WTC11 (cell line): ENCODE measurements around the gene SLC14A1. TPM values are rescaled to one million over a fixed set of nuclear protein-coding genes. Genes with fewer than 3 reads are reported as not detected.
A peak's percentile ranks its signal among the peaks of the same experiment; 100 is the strongest.

Experiments
- ATAC-seq: fragments of 200-7000 bp; cut with Tn5 transposase; 2 replicates; pipeline ENCODE4 v1.10.0; 2021; ENCODE audit warnings: mild to moderate bottlenecking, moderate library complexity
- CTCF ChIA-PET: fragments of 300-600 bp; sonication (Branson Sonifier 250); formaldehyde crosslinking; loops from one replicate; lab custom pipeline; 2021; ENCODE audit warnings: antibody characterized with exemption; lab: Charles Lee
- POLR2A ChIA-PET: fragments of 350-600 bp; sonication (Branson Sonifier 250); formaldehyde crosslinking; loops from one replicate; lab custom pipeline; 2021; ENCODE audit warnings: antibody characterized with exemption; lab: Charles Lee
- DNase-seq: peaks from one replicate; pipeline ENCODE4 v3.0.0; 2021; ENCODE audit warnings: low spot score
- H3K27ac Mint-ChIP-seq: 2 replicates; pipeline ENCODE4 v1.8.0; 2021; ENCODE audit warnings: mixed read lengths
- H3K27me3 Mint-ChIP-seq: 2 replicates; pipeline ENCODE4 v1.8.0; 2021; ENCODE audit warnings: low read depth, mild to moderate bottlenecking, moderate library complexity, mixed read lengths
- H3K36me3 Mint-ChIP-seq: 2 replicates; pipeline ENCODE4 v1.8.0; 2021; ENCODE audit warnings: mixed read lengths
- H3K4me1 Mint-ChIP-seq: 2 replicates; pipeline ENCODE4 v1.8.0; 2022; ENCODE audit warnings: mixed read lengths
- H3K4me3 Mint-ChIP-seq: 2 replicates; pipeline ENCODE4 v1.8.0; 2021; ENCODE audit warnings: mild to moderate bottlenecking, moderate library complexity, mixed read lengths
- H3K9me3 Mint-ChIP-seq: 2 replicates; pipeline ENCODE4 v1.8.0; 2021; ENCODE audit warnings: mixed read lengths
- CREB1 ChIP-seq: sonication (generic); formaldehyde crosslinking; IDR thresholded peaks from 2 replicates; pipeline ENCODE4 v1.8.0; 2023; ENCODE audit warnings: mild to moderate bottlenecking, missing genetic modification reagents
- ELF4 ChIP-seq: sonication (generic); formaldehyde crosslinking; IDR thresholded peaks from 2 replicates; pipeline ENCODE4 v1.8.1; 2022; ENCODE audit warnings: low read depth, mild to moderate bottlenecking, moderate library complexity, missing genetic modification reagents
- EMX1 ChIP-seq: fragments of 250-450 bp; sonication (Bioruptor Pico); IDR thresholded peaks from 2 replicates; pipeline ENCODE4 v1.8.0; 2021; ENCODE audit warnings: mild to moderate bottlenecking
- ETV6 ChIP-seq: sonication (generic); formaldehyde crosslinking; IDR thresholded peaks from 2 replicates; pipeline ENCODE4 v1.8.1; 2022; ENCODE audit warnings: mild to moderate bottlenecking, missing genetic modification reagents
- JAZF1 ChIP-seq: fragments of 250-450 bp; sonication (Bioruptor Pico); IDR thresholded peaks from 2 replicates; pipeline ENCODE4 v1.9.0; 2021; ENCODE audit warnings: moderate library complexity, mild to moderate bottlenecking, inconsistent platforms
- KAT7 ChIP-seq: sonication (generic); formaldehyde crosslinking; IDR thresholded peaks from 2 replicates; pipeline ENCODE4 v1.8.1; 2023; ENCODE audit warnings: missing genetic modification reagents, mild to moderate bottlenecking, borderline replicate concordance
- MYBL2 ChIP-seq: sonication (generic); formaldehyde crosslinking; IDR thresholded peaks from 2 replicates; pipeline ENCODE4 v1.8.1; 2023; ENCODE audit warnings: mild to moderate bottlenecking, moderate library complexity, missing genetic modification reagents
- NFATC4 ChIP-seq: fragments of 250-450 bp; sonication (Bioruptor Pico); IDR thresholded peaks from 2 replicates; pipeline ENCODE4 v1.9.0; 2021; ENCODE audit warnings: mild to moderate bottlenecking
- NR1H2 ChIP-seq: sonication (generic); formaldehyde crosslinking; IDR thresholded peaks from 2 replicates; pipeline ENCODE4 v1.9.0; 2021; ENCODE audit warnings: mild to moderate bottlenecking, moderate library complexity, missing genetic modification reagents
- OVOL2 ChIP-seq: fragments of 250-450 bp; sonication (Bioruptor Pico); IDR thresholded peaks from 2 replicates; pipeline ENCODE4 v1.9.0; 2021; ENCODE audit warnings: mild to moderate bottlenecking, borderline replicate concordance
- PRRX2 ChIP-seq: fragments of 250-450 bp; sonication (Bioruptor Pico); IDR thresholded peaks from 2 replicates; pipeline ENCODE4 v1.8.0; 2021; ENCODE audit warnings: mild to moderate bottlenecking
- RELA ChIP-seq: sonication (generic); formaldehyde crosslinking; IDR thresholded peaks from 2 replicates; pipeline ENCODE4 v1.8.1; 2022; ENCODE audit warnings: missing genetic modification reagents, mild to moderate bottlenecking, borderline replicate concordance
- SMAD3 ChIP-seq: sonication (generic); formaldehyde crosslinking; IDR thresholded peaks from 2 replicates; pipeline ENCODE4 v1.8.0; 2022; ENCODE audit warnings: missing genetic modification reagents, mild to moderate bottlenecking, borderline replicate concordance
- SP1 ChIP-seq: sonication (generic); formaldehyde crosslinking; conservative IDR thresholded peaks from 2 replicates; pipeline ENCODE4 v1.8.1; 2022; ENCODE audit warnings: missing genetic modification reagents
- TCF7 ChIP-seq: sonication (generic); formaldehyde crosslinking; IDR thresholded peaks from 2 replicates; pipeline ENCODE4 v1.8.0; 2022; ENCODE audit warnings: mild to moderate bottlenecking, low read depth, missing genetic modification reagents, moderate library complexity
- TEAD1 ChIP-seq: sonication (generic); formaldehyde crosslinking; IDR thresholded peaks from 2 replicates; pipeline ENCODE4 v1.8.0; 2022; ENCODE audit warnings: mild to moderate bottlenecking, missing genetic modification reagents
- TEAD4 ChIP-seq: sonication (generic); formaldehyde crosslinking; IDR thresholded peaks from 2 replicates; pipeline ENCODE4 v1.8.0; 2022; ENCODE audit warnings: mild to moderate bottlenecking, missing genetic modification reagents
- TP53 ChIP-seq: sonication (generic); formaldehyde crosslinking; IDR thresholded peaks from 2 replicates; pipeline ENCODE4 v1.8.1; 2023; ENCODE audit warnings: mild to moderate bottlenecking, missing genetic modification reagents
- ZNF121 ChIP-seq: sonication (generic); formaldehyde crosslinking; IDR thresholded peaks from 2 replicates; pipeline ENCODE4 v1.8.0; 2023; ENCODE audit warnings: missing genetic modification reagents
- ZNF232 ChIP-seq: sonication (generic); formaldehyde crosslinking; IDR thresholded peaks from 2 replicates; pipeline ENCODE4 v1.8.0; 2022; ENCODE audit warnings: mild to moderate bottlenecking, missing genetic modification reagents
- ZNF263 ChIP-seq: sonication (generic); formaldehyde crosslinking; IDR thresholded peaks from 2 replicates; pipeline ENCODE4 v1.8.1; 2022; ENCODE audit warnings: low read depth, mild to moderate bottlenecking, moderate library complexity, missing genetic modification reagents
- total RNA-seq: library from RNA; stranded (reverse); gene quantifications from 3 replicates; pipeline ENCODE4 v1.2.3, GENCODE V29; 2021
- TF ChIP-seq, protein P1 (sequence below): sonication (generic); formaldehyde crosslinking; IDR thresholded peaks from 2 replicates; pipeline ENCODE4 v1.8.0; 2022; ENCODE audit warnings: mild to moderate bottlenecking, missing genetic modification reagents
- TF ChIP-seq, protein P2 (sequence below): sonication (generic); formaldehyde crosslinking; IDR thresholded peaks from 2 replicates; pipeline ENCODE4 v1.8.0; 2022; ENCODE audit warnings: mild to moderate bottlenecking, missing genetic modification reagents
- TF ChIP-seq, protein P3 (sequence below): sonication (generic); formaldehyde crosslinking; conservative IDR thresholded peaks from 2 replicates; pipeline ENCODE4 v1.8.1; 2022; ENCODE audit warnings: mild to moderate bottlenecking, missing genetic modification reagents
- TF ChIP-seq, protein P4 (sequence below): fragments of 250-450 bp; sonication (Bioruptor Pico); IDR thresholded peaks from 2 replicates; pipeline ENCODE4 v1.9.0; 2021; ENCODE audit warnings: mild to moderate bottlenecking
- TF ChIP-seq, protein P5 (sequence below): sonication (generic); formaldehyde crosslinking; IDR thresholded peaks from 2 replicates; pipeline ENCODE4 v1.8.0; 2022; ENCODE audit warnings: mild to moderate bottlenecking, missing genetic modification reagents

Gene SLC14A1
- total RNA-seq, 1 experiment from 2014 or later: not detected

DNA sequence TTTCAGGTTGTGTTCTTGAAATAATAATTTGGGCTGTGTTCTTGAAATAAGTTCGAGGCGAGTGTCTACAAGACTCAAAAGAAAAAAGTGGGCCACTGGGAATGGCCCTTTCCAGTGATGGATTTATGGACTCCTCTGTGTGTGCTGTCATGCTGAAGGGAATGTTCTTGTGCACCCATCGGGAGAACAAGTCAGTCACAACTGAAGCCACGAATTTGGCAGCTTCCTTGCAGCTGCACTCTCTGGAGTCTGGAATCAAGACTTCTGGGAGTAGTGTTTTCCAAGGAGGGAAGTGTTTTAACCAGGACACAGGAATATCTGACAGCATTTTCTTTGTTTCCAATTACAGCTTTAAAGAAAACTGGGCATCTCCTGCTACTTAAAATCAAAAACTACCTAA, 620 bp downstream of the SLC14A1 start (continued):
- TF ChIP-seq OVOL2 (CRISPR knock-in tag): no peak
- TF ChIP-seq, protein P1, sequence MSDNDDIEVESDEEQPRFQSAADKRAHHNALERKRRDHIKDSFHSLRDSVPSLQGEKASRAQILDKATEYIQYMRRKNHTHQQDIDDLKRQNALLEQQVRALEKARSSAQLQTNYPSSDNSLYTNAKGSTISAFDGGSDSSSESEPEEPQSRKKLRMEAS (CRISPR knock-in tag): no peak
- no peak for TF ChIP-seq TEAD1 (CRISPR knock-in tag)

DNA sequence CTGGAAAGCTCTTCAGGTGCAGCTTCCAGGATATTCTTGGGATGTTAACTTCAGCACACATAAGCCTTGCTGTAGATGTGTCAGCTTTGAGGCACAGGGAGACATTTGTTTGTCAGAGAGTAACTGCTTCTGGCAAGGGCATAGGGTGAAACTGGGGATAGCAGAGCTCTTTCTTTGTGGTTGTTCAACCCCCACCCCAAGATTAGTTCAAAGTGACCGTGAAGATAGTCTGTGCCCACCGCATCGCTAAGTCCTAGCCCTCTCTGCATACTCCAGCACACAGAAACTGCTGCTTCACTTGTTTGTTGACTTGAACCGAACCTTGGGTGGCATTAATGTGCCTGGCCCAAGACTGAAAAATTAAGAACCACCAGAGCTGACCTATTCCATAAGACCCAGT, 1.4 kb downstream of the SLC14A1 start:
- ATAC-seq: no peak
- Mint-ChIP-seq H3K27me3 (no peaks in the 10 kb centered on the region; the same call in 1 of the 2 replicates), H3K4me1 (peaks cover 20% of the 10 kb centered on the region), H3K9me3 (no peaks in the 10 kb centered on the region), H3K4me3 (no peak overlapping the region), H3K27ac (peak overlapping the region; percentile 12; the same call in 1 of the 2 replicates), H3K36me3 (no peaks in the 10 kb centered on the region)
- POLR2A ChIA-PET: interaction anchor here (0.7 kb wide), 1 partner anchor 130 kb away, joined by 4 read pairs; no protein-coding TSS in a partner anchor
- TF ChIP-seq PRRX2 (CRISPR knock-in tag) (no peak), NR1H2 (CRISPR knock-in tag) (no peak), TEAD4 (no peak), ZNF121 (CRISPR knock-in tag) (no peak), ELF4 (CRISPR knock-in tag) (no peak), SMAD3 (CRISPR knock-in tag) (no peak), KAT7 (no peak), ZNF263 (no peak), TP53 (no peak), ETV6 (CRISPR knock-in tag) (no peak), EMX1 (CRISPR knock-in tag) (no peak), ZNF232 (CRISPR knock-in tag) (no peak), CREB1 (CRISPR knock-in tag) (no peak), RELA (CRISPR knock-in tag) (no peak)
- TF ChIP-seq, protein P2, sequence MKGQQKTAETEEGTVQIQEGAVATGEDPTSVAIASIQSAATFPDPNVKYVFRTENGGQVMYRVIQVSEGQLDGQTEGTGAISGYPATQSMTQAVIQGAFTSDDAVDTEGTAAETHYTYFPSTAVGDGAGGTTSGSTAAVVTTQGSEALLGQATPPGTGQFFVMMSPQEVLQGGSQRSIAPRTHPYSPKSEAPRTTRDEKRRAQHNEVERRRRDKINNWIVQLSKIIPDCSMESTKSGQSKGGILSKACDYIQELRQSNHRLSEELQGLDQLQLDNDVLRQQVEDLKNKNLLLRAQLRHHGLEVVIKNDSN (CRISPR knock-in tag): no peak
- TF ChIP-seq, protein P3, sequence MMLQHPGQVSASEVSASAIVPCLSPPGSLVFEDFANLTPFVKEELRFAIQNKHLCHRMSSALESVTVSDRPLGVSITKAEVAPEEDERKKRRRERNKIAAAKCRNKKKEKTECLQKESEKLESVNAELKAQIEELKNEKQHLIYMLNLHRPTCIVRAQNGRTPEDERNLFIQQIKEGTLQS (CRISPR knock-in tag): no peak
- TF ChIP-seq, protein P4, sequence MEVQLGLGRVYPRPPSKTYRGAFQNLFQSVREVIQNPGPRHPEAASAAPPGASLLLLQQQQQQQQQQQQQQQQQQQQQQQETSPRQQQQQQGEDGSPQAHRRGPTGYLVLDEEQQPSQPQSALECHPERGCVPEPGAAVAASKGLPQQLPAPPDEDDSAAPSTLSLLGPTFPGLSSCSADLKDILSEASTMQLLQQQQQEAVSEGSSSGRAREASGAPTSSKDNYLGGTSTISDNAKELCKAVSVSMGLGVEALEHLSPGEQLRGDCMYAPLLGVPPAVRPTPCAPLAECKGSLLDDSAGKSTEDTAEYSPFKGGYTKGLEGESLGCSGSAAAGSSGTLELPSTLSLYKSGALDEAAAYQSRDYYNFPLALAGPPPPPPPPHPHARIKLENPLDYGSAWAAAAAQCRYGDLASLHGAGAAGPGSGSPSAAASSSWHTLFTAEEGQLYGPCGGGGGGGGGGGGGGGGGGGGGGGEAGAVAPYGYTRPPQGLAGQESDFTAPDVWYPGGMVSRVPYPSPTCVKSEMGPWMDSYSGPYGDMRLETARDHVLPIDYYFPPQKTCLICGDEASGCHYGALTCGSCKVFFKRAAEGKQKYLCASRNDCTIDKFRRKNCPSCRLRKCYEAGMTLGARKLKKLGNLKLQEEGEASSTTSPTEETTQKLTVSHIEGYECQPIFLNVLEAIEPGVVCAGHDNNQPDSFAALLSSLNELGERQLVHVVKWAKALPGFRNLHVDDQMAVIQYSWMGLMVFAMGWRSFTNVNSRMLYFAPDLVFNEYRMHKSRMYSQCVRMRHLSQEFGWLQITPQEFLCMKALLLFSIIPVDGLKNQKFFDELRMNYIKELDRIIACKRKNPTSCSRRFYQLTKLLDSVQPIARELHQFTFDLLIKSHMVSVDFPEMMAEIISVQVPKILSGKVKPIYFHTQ (CRISPR knock-in tag): no peak
- DNase-seq: no peak
- CTCF ChIA-PET: interaction anchor here (1.4 to 4.0 kb wide), 7 partner anchors 61 to 185 kb away, joined by 4 to 35 read pairs (median 8); no protein-coding TSS in a partner anchor

DNA sequence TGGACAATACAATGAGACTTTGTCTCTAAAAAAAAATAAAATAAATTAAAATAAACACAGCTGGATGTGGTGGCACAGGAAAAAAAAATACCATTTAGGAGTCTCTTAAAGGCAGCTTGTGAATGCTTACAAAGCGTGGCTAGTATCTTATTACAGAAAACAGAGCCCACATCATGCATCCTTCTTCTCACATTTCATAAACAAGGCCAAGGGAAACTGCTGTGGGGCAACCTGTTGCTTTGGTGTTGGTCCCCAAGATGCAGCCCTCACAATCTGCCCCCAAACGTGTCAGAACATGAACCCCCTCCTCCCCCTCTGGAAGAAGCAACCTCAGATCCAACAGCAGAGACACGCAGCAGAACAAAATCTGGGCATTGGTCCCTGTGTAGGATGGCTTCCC, 2.6 kb downstream of the SLC14A1 start:
- Mint-ChIP-seq H3K27ac (no peak overlapping the region), H3K4me1 (peaks cover 20% of the 10 kb centered on the region), H3K27me3 (no peaks in the 10 kb centered on the region; the same call in 1 of the 2 replicates), H3K4me3 (no peak overlapping the region), H3K9me3 (no peaks in the 10 kb centered on the region), H3K36me3 (no peaks in the 10 kb centered on the region)
- POLR2A ChIA-PET: no interaction called here
- CTCF ChIA-PET: interaction anchor here (1.0 to 2.0 kb wide), 3 partner anchors 106 to 184 kb away, joined by 3 to 6 read pairs (median 3); no protein-coding TSS in a partner anchor
- ATAC-seq (no peak), DNase-seq (no peak)
- TF ChIP-seq MYBL2 (CRISPR knock-in tag): no peak
- no peak for TF ChIP-seq NR1H2 (CRISPR knock-in tag)
- TF ChIP-seq KAT7: no peak
- no peak for TF ChIP-seq NFATC4 (CRISPR knock-in tag)
- TF ChIP-seq, protein P4 (CRISPR knock-in tag): no peak
- no peak for TF ChIP-seq SP1 (CRISPR knock-in tag)
- no peak for TF ChIP-seq TCF7 (CRISPR knock-in tag)
- TF ChIP-seq, protein P5, sequence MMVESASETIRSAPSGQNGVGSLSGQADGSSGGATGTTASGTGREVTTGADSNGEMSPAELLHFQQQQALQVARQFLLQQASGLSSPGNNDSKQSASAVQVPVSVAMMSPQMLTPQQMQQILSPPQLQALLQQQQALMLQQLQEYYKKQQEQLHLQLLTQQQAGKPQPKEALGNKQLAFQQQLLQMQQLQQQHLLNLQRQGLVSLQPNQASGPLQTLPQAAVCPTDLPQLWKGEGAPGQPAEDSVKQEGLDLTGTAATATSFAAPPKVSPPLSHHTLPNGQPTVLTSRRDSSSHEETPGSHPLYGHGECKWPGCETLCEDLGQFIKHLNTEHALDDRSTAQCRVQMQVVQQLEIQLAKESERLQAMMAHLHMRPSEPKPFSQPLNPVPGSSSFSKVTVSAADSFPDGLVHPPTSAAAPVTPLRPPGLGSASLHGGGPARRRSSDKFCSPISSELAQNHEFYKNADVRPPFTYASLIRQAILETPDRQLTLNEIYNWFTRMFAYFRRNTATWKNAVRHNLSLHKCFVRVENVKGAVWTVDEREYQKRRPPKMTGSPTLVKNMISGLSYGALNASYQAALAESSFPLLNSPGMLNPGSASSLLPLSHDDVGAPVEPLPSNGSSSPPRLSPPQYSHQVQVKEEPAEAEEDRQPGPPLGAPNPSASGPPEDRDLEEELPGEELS (CRISPR knock-in tag): no peak
- no peak for TF ChIP-seq JAZF1 (CRISPR knock-in tag)
